HG02870 (cell line): ENCODE results near the gene SHANK1.
"Not testable (repeated sequence)": the region's sequence is repeated elsewhere in the genome, so short reads cannot be mapped to it uniquely, and the experiment has no call there.

Experiments
- ATAC-seq: cut with Tn5 transposase; IDR thresholded peaks from one replicate; pipeline ENCODE4 v1.9.1; 2021; ENCODE audit warnings: mild to moderate bottlenecking, moderate library complexity; ENCODE audit not compliant: unreplicated experiment

SHANK1 gene

GRCh38 chr19:50640368-50640767, 79.2 kb downstream of the SHANK1 start:
- ATAC-seq = no peak

- ATAC-seq = no peak
Observed at GRCh38 chr19:50639121-50640112, 80.2 kb downstream of the SHANK1 start, which contains the start of gene SYT3. Gene SYT3, minus strand, starts transcription at chr19:50639881. Its CDS starts 2,470 bp downstream, at chr19:50637411.

- ATAC-seq = no peak
Observed at GRCh38 chr19:50638600-50638999, 81.0 kb downstream of the SHANK1 start.

- ATAC-seq = no peak
Observed at GRCh38 chr19:50636317-50637085, 83.1 kb downstream of the SHANK1 start.

- ATAC-seq = no peak
Observed at GRCh38 chr19:50633973-50634372, 85.6 kb downstream of the SHANK1 start.

- ATAC-seq = no peak
Observed at GRCh38 chr19:50633359-50633758, 86.2 kb downstream of the SHANK1 start.

- ATAC-seq = no peak
Observed at GRCh38 chr19:50632151-50632835, 87.3 kb downstream of the SHANK1 start.

- ATAC-seq = no peak
Observed at GRCh38 chr19:50629801-50630200, 89.8 kb downstream of the SHANK1 start.

GRCh38 chr19:50629194-50629593, 90.4 kb downstream of the SHANK1 start:
- no peak for ATAC-seq

- no peak for ATAC-seq
Observed at GRCh38 chr19:50628551-50628950, 91.1 kb downstream of the SHANK1 start.

- ATAC-seq = no peak
Observed at GRCh38 chr19:50628146-50628545, 91.5 kb downstream of the SHANK1 start.

- ATAC-seq = no peak
Observed at GRCh38 chr19:50626795-50627194, 92.8 kb downstream of the SHANK1 start.

- no peak for ATAC-seq
Observed at GRCh38 chr19:50626011-50626410, 93.6 kb downstream of the SHANK1 start.

GRCh38 chr19:50624949-50625600, 94.5 kb downstream of the SHANK1 start:
- ATAC-seq = no peak

- not testable (repeated sequence) for ATAC-seq
Observed at GRCh38 chr19:50620394-50620906, 99.2 kb downstream of the SHANK1 start.

GRCh38 chr19:50619184-50619583, 100.4 kb downstream of the SHANK1 start:
- ATAC-seq = not testable (repeated sequence)

- not testable (repeated sequence) for ATAC-seq
Observed at GRCh38 chr19:50618379-50618778, 101.2 kb downstream of the SHANK1 start.

GRCh38 chr19:50612504-50613404, 106.8 kb downstream of the SHANK1 start:
- ATAC-seq = not testable (repeated sequence)
